Brain microvascular endothelial cell (primary cell): ENCODE data around the gene HMCN2.

ENCODE experiments used
- DNase-seq: peaks from one replicate; pipeline ENCODE4 v3.0.0-alpha.2; 2020
- H3K27ac ChIP-seq: fragments of 250-450 bp; sonication (Bioruptor Pico); 2 replicates; pipeline ENCODE4 v1.5.1; 2020; ENCODE audit warnings: mild to moderate bottlenecking, moderate library complexity
- H3K27me3 ChIP-seq: fragments of 250-450 bp; sonication (Bioruptor Pico); replicated peaks from 2 replicates; pipeline ENCODE4 v1.5.1; 2020; ENCODE audit warnings: mild to moderate bottlenecking
- H3K36me3 ChIP-seq: fragments of 250-450 bp; sonication (Bioruptor Pico); replicated peaks from 2 replicates; pipeline ENCODE4 v1.5.1; 2020; ENCODE audit warnings: mild to moderate bottlenecking
- H3K4me3 ChIP-seq: 2 replicates; pipeline ENCODE4 v1.5.1; 2011; ENCODE audit warnings: low read depth, mild to moderate bottlenecking, control low read depth, low read length, moderate library complexity
- CTCF ChIP-seq: IDR thresholded peaks from 2 replicates; pipeline ENCODE4 v1.5.1; 2011; ENCODE audit warnings: low read depth, mild to moderate bottlenecking, moderate library complexity, low read length, control low read depth, inconsistent platforms; ENCODE audit errors: missing control alignments
- in situ Hi-C: cut with HindIII; loops from 2 replicates; pipeline ENCODE4 v1.10.0; 2017; ENCODE audit warnings: low sequenced_read_pairs, low pct_ligation_motif_present

HMCN2 gene

GRCh38 chr9:130424595-130425454, 159.3 kb downstream of the HMCN2 start:
- no peaks in the 10 kb centered on the region for H3K36me3 ChIP-seq
- H3K4me3 ChIP-seq, result no peak overlapping the region
- TF ChIP-seq CTCF, result no peak
- in situ Hi-C loops, result no loop called here
- H3K27ac ChIP-seq, result no peak overlapping the region
- no peak for DNase-seq
- no peaks in the 10 kb centered on the region for H3K27me3 ChIP-seq

- Histone ChIP-seq H3K27ac (no peak overlapping the region), H3K36me3 (no peaks in the 10 kb centered on the region), H3K27me3 (no peaks in the 10 kb centered on the region), H3K4me3 (no peak overlapping the region)
- in situ Hi-C loops, result no loop called here
- no peak for DNase-seq
- no peak for TF ChIP-seq CTCF
Measured at GRCh38 chr9:130425741-130426466, 160.3 kb downstream of the HMCN2 start.

- no peak overlapping the region for H3K4me3 ChIP-seq
- H3K27me3 ChIP-seq, result no peaks in the 10 kb centered on the region
- H3K36me3 ChIP-seq, result no peaks in the 10 kb centered on the region
- TF ChIP-seq CTCF, result no peak
- in situ Hi-C loops, result no loop called here
- H3K27ac ChIP-seq, result no peak overlapping the region
- DNase-seq, result no peak
Measured at GRCh38 chr9:130426467-130426773, 160.9 kb downstream of the HMCN2 start.

GRCh38 chr9:130426883-130427282, 161.3 kb downstream of the HMCN2 start:
- in situ Hi-C loops, result no loop called here
- Histone ChIP-seq H3K27me3 (no peaks in the 10 kb centered on the region), H3K36me3 (no peaks in the 10 kb centered on the region), H3K27ac (no peak overlapping the region), H3K4me3 (no peak overlapping the region)
- DNase-seq, result peak; percentile 44
- no peak for TF ChIP-seq CTCF

- in situ Hi-C loops, result no loop called here
- no peak overlapping the region for H3K4me3 ChIP-seq
- no peaks in the 10 kb centered on the region for H3K36me3 ChIP-seq
- TF ChIP-seq CTCF, result no peak
- DNase-seq, result no peak
- H3K27ac ChIP-seq, result no peak overlapping the region
- H3K27me3 ChIP-seq, result no peaks in the 10 kb centered on the region
Measured at GRCh38 chr9:130427326-130427725, 161.8 kb downstream of the HMCN2 start.
